K562 (cell line): ENCODE data around the gene KLHL18.
"Not testable (repeated sequence)": the region's sequence is repeated elsewhere in the genome, so short reads cannot be mapped to it uniquely, and the experiment has no call there.

Source experiments
- CTCF ChIP-seq, 3 experiments: IDR thresholded peaks in 2 of 3; conservative IDR thresholded peaks in 1 of 3; 2 replicates each; pipeline ENCODE4 v1.5.1; 2011 to 2012; ENCODE audit warnings: low read length in 3 of 3, mild to moderate bottlenecking in 3 of 3, control low read depth in 2 of 3, improper control_type of control experiment in 1 of 3, inconsistent platforms in 1 of 3, low read depth in 1 of 3, mixed read lengths in 1 of 3, moderate library complexity in 1 of 3; ENCODE audit not compliant: insufficient read depth in 2 of 3
- DNMT1 ChIP-seq: fragments of 450-650 bp; IDR thresholded peaks from 2 replicates; pipeline ENCODE4 v1.6.1; 2016; ENCODE audit warnings: antibody characterized with exemption, mild to moderate bottlenecking
- JUN ChIP-seq, 2 experiments: sonication (generic) in 1 of 2; formaldehyde crosslinking in 1 of 2; IDR thresholded peaks; 2 replicates each; pipeline versions ENCODE4 v1.6.1 to v1.8.0; 2012 to 2022; ENCODE audit warnings: borderline replicate concordance in 2 of 2, mild to moderate bottlenecking in 2 of 2, improper control_type of control experiment in 1 of 2, low read depth in 1 of 2, low read length in 1 of 2, missing genetic modification reagents in 1 of 2
- POLR2A ChIP-seq: fragments of 450-650 bp; conservative IDR thresholded peaks from 2 replicates; pipeline ENCODE4 v1.6.1; 2016
- ZFX ChIP-seq: sonication (generic); formaldehyde crosslinking; IDR thresholded peaks from 2 replicates; pipeline ENCODE4 v1.8.0; 2022; ENCODE audit warnings: mild to moderate bottlenecking, missing genetic modification reagents, moderate library complexity

- TF ChIP-seq ZFX (CRISPR knock-in tag); POLR2A; CTCF (IDR thresholded peaks at IDR 0.05 in 2 of 3, conservative IDR thresholded peaks at IDR 0.05 in 1 of 3; ENCODE audit: insufficient read depth in 2 of 3, low read depth in 1 of 3, low read length in 3 of 3); JUN (IDR thresholded peaks at IDR 0.05; ENCODE audit: borderline replicate concordance, low read depth, low read length); JUN (CRISPR knock-in tag; IDR thresholded peaks at IDR 0.05; ENCODE audit: borderline replicate concordance); DNMT1: not testable (repeated sequence)
Measured at GRCh38 chr3:47370020-47370419, 87.3 kb downstream of the KLHL18 start.
